ENCODE measurements around the gene CFAP97D1.

Gene CFAP97D1

GRCh38 chr17:43827596-43827995 is 47.4 kb downstream of the CFAP97D1 start:
- no peak for DNase-seq (ENCODE audit: low spot score)

DNA sequence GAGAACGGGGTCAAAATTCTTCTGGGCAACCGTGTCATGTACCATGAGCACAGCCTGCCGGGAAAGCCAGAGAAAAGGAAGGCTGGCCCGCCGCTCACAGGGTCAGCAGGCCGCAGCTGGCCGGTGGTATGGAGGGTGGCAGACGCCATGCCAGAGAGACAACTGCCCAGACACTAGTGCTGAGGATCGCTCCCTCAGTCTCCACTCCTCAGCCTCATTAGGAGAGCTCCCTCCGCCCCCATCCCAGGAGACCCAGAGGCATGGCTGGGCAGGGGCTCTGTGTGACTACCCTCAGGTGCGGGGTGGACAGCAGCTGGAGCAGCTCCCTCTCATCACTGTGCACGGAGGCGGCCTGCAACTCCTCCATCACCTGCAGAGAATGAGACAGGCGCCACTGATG is 49.5 kb downstream of the CFAP97D1 start:
- no peak for DNase-seq (ENCODE audit: low spot score)

- DNase-seq (ENCODE audit: low spot score), result no peak
Measured at GRCh38 chr17:43830510-43831140, 50.4 kb downstream of the CFAP97D1 start.

DNA sequence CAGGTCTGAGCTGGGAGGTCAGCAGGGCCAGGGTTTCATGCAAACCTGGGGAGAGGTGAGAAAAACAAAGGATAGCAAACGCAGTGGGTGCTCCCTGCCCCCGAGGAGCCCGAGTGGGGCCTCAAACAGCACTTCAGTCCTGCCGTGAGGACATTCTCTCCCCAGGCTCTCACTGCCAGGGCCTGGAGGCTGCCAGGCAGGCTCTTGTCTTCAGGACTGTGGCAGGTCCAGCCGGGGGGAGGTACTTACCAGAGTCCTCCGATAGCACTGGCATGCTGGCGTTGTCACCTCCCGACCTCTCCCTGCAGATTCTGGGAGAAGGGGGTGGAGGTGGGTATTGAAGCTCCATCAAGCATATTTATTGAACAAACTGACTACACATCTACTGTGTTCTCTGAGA is 51.4 kb downstream of the CFAP97D1 start:
- DNase-seq (ENCODE audit: low spot score), result no peak

- DNase-seq (ENCODE audit: low spot score), result peak; percentile 89
Measured at GRCh38 chr17:43832168-43832975, 52.1 kb downstream of the CFAP97D1 start.

DNA sequence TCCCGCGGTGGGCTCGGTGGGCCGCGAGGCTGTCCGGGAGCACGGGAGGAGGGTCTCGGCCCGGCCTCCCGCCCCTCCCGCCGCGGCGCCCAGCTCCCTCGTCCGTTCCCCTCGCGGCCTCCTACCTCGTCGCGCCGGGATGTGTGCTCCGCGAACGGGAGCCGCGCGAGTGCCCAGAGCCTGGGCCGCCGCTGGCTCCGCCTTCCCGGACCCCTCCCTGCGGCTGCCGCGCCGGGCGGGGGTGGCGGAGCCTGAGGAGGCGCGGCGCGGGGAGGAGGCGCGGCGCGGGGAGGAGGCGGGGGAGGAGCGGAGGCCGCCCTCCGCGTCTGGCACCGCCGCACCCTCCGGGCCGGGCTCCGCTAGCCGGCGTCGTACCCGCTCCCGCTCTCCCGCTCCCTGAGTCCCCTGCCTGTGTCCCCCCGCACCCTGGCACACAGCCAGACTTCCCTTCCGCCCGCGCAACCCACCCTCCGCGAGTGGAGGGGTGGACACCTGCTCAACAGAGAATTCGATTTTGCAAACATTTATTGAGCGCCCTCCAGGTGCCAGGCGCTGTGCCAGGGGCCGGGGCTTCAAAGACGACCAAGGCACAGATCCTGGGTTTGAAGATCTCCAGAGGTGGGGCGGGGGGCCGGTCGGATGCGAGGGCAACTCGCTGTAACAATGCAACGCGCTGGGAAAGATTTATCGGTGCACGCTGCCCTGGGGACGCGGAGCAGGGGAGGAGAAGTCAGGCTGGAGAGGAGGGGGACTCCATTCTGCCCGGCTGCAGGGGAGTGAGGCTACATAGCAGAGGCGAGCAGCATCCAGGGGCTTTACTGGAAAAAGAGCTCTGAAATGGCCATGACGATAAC is 53.0 kb downstream of the CFAP97D1 start, which contains the start of gene MPP3:
Gene MPP3, minus strand, starts transcription at position 171 of the 854 bp plus-strand sequence. CDS start 1,240 bp downstream, outside the sequence.
- DNase-seq (ENCODE audit: low spot score), result peak; percentile 95

- DNase-seq (ENCODE audit: low spot score), result peak; percentile 33
Measured at GRCh38 chr17:43834106-43834505, 53.9 kb downstream of the CFAP97D1 start.

All from hepatic stellate cell (primary cell).